ENCODE data around the gene FAM124A.

The FAM124A gene

DNA sequence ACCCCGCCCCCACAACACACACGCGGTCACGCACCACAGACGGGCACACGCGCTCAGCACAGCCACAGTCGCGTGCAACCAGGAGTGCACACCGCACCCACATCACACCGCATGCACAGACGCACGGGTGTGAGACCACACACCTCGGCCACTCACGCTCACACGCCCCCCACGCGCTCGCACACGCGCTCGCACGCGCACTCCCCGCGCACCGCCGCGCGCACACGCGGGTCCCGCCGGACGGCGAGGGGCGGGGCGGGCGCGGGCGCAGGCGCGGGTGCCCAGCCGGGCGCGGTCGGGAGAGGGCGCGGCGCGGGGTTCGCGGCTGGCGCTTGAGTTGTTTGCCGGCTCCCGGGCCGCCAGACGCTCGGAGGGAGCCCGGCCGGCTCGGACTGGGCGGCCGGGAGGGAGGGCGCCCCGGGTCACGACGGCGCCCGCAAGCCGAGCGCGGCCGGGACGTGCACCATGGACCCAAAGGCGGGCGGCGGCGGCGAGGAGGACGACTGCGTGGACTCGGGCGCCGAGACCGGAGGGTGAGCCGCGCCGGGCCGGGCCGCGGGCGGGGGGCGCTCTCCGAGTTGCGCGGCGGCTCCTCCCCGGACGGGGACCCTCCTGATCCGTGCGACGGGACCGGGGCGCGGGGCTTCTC is at the start of gene FAM124A:
Gene FAM124A (plus strand): TSS at position 362 of the 649 bp plus-strand sequence. CDS start 104 bp downstream, at position 466.
- peak; percentile 4 for DNase-seq (ENCODE audit: low read depth)

- DNase-seq (ENCODE audit: low read depth), result no peak
Observed at GRCh38 chr13:51175021-51175420, 47.2 kb upstream of the FAM124A start.

DNA sequence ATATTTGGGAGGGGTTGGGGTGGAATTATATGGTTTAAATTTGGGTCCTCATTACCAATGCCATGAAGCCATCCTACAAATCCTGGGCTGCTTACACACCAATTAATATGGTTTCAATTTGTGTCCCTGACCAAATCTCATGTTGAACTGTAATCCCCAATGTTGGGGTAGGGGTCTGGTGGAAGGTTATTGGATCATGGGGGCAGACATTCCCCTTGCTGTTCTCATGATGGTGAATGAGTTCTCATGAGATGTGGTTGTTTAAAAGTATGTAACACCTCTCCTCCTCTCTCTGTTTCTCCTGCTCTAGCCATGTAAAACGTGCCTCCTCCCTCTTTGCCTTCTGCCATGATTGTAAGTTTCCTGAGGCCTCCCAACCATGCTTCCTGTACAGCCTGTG is 46.6 kb upstream of the FAM124A start:
- DNase-seq (ENCODE audit: low read depth), result no peak

DNA sequence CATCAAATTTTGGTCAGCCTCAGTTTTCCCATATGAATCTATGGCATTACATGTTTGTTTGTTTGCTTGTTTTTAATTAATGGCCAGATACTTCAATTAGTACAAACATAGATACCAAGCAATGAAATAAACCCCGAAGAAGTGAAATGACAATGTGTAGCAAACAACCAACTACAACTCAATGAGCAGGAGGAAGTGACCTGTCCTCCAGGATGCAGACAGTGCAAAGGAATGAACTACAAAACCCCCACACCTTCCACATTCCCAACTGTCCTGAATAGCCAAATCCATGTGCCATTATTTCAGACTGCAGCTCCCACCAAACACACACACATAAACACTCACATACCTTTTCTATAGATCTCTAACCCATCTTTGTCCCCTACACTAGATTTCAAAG is 45.0 kb upstream of the FAM124A start:
- no peak for DNase-seq (ENCODE audit: low read depth)

- no peak for DNase-seq (ENCODE audit: low read depth)
Observed at GRCh38 chr13:51178456-51179074, 43.6 kb upstream of the FAM124A start.

DNA sequence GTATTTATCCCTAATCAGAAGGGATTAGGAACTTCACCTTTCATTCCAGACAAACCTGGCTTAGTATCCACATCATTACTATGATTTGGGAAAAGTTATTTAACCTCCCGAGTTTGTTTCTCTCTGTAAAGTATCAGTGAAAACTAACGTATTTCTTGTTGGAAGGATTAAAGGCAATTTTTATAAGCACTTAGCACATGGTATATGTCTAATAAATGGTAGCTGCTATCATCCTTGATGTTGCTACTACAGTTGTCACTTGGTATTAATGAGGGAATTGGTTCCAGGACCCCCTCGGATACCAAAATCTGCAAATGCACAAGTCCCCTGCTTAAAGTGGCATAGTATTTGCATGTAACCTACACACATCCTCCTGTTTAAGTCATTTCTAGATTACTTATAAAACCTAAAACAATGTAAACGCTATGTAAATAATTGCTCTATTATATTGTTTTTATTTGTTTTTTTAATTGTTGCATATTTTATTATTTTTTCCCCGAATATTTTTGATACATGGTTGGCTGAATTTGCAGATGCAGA is 42.7 kb upstream of the FAM124A start:
- DNase-seq (ENCODE audit: low read depth), result no peak

DNA sequence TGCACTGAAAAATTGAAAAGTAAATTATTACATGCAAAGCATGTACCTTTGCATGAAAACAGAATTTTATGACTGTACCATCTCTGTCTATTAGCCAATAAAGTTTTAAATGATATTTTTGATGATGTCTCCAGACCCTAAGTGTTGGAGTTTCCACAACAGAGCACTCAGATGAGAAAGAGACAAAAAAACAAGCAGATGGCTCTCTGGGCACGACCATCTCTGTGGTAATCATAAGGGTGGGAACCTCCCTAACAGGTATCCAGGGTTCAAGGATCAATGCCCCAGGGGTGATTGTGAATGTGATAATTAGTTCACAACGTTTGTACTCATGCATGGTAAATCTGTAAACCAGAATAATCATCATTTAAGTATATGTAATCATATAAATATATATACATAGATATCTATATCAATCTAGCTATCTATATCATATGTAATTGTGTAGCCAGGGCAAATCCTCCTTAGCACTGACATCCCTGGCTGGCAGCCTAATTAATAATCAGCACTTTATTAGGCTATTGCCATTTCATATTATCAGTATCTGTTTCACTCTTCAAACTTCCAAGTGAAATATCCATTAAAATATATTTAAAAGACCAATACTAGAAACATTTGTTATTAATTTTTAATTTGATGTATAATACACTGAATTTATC is 41.2 kb upstream of the FAM124A start:
- DNase-seq (ENCODE audit: low read depth), result no peak

DNA sequence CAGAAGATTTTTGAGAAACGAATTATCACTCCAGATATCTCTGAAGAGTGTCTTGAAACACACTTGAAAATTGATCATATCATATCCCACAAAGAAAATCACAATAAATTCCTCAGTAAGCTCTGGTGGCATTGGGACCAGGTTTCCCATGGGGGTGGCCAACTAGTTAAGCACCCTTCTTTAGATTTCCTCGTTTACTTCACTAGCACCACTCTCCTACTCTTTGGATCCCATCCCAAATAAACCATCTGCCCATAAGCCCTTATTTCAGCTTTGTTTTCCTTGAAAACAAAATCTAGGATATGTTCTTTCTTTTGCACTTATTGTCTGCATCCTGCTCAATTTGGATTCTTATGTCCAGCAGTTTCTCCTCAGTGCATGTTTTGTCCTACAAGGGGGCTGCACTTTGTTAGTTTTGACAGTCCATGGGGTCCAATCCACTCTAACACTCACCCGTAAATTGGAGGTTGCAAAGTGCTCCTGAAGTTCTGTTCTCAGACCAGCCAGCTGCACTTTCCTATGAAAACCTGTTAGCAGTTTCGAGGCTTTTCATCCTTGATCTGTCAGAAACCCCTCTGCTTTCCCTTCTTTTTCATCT is 40.3 kb upstream of the FAM124A start:
- no peak for DNase-seq (ENCODE audit: low read depth)

- DNase-seq (ENCODE audit: low read depth), result no peak
Observed at GRCh38 chr13:51191743-51192142, 30.5 kb upstream of the FAM124A start.

- no peak for DNase-seq (ENCODE audit: low read depth)
Observed at GRCh38 chr13:51192348-51192747, 29.9 kb upstream of the FAM124A start.

DNA sequence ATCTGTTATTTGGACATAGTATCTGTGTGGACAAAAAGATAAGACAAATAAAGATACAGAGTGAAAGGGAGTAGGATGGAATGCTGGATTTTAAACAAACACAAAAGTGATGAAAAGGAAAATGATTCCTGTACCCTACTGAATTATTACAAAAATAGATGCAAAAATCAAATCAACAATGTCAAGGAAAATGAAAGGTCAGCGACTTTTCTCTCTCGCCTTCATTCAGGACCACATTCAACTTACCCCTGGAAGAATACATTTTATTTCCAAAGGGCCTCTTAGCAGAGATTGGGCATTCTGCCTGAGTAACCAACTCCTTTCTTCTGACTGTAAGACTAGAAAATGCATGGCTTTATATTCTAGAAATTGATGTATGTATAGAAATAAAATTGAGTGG is 28.8 kb upstream of the FAM124A start:
- no peak for DNase-seq (ENCODE audit: low read depth)

DNA sequence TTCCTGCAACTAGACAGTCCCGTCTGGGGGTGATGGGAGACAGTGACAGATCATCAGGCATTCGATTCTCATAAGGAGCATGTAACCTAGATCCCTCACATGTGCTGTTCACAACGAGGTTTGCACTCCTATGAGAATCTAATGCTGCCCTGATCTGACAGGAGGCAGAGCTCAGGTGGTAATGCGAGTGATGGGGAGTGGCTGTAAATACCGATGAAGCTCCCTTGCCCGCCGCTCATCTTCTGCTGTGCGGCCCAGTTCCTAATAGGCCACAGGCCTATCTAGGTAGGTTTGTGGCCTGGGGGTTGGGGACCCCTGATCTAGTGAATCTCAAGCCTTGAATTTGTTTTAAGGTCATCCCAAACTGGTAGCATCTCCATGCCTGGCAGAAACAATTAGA is 27.3 kb upstream of the FAM124A start:
- no peak for DNase-seq (ENCODE audit: low read depth)

DNA sequence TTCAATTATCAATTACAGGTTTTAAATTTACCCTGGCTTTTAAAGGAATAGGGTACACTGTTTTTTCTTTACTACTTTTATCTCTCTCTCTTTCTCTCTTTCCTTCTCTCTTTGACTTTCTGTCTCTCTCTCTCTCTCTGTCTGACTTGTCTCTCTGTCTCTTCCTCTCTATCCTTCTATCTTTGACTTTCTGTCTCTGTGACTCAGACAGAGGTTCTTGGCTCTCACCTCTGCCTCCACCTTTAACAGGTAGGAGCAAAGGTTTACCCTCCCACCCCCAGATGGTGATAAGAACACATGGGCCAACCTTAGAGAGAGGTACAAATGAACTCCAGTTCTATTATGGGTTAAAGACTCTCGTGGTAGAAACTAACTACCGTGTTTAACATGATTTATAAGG is 20.3 kb upstream of the FAM124A start:
- DNase-seq (ENCODE audit: low read depth), result no peak

DNA sequence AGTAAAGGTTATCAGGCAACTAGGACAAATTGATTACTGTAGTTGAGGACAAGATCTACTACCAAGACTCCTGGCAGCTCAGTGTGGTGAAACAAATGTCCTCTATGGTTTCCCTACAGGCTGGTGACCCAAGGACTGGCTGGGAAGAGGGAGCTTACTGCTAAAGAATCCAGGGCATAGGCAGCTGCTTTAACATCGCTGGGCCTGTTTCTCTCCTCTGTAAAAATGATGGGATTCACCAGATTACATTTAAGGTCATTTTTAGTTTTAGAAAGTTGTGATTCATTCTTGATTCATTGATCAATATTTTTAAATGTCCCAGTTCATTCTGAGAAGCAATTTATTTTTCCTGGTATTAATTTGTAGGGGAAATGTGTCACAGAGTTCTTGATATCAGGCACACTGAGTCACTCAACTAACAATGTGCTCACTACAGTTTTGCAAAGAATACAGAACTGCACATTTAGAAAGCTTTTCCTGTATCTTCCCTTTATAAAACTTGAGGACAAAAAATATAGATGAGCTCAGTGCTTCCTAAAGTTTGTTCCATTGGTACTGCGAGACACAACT is 19.6 kb upstream of the FAM124A start:
- DNase-seq (ENCODE audit: low read depth), result no peak

DNA sequence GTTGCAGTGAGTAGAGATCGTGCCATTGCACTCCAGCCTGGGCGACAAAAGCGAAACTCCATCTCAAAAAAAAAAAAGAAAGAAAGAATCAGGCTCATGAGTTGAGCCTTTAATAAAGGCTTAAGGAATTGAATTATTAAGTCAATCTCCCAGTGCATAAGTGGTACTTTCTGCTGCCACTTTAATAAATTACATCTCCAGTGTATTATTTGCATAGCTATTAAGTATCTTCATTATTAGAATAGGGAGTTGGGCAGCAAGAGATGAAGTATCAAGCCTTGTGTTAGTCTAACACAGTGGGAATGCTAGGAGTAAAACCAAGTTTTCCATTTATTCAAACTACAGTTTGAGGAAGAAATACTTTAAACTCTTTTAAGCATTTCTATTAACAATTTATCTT is 15.6 kb upstream of the FAM124A start:
- no peak for DNase-seq (ENCODE audit: low read depth)

DNA sequence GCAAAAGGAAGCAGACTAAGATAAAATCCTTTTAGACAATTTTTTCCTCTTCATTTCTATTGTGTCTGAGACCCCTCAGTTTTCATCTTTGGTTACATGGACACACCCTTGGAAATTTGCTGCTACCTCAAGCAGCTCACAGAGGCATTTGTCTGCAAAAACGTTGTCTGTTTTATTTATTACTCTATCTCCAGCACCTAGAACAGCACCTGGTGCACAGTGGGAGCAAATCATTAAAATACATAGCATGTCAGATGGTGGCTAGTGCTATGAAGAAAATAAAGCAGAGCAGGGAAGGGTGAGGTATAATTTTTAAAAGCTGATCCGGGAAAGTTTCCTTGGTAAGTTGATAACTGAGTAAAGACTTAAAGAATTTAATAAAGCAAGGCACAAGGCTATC is 14.3 kb upstream of the FAM124A start:
- no peak for DNase-seq (ENCODE audit: low read depth)

GRCh38 chr13:51208716-51209115 is 13.5 kb upstream of the FAM124A start:
- no peak for DNase-seq (ENCODE audit: low read depth)

DNA sequence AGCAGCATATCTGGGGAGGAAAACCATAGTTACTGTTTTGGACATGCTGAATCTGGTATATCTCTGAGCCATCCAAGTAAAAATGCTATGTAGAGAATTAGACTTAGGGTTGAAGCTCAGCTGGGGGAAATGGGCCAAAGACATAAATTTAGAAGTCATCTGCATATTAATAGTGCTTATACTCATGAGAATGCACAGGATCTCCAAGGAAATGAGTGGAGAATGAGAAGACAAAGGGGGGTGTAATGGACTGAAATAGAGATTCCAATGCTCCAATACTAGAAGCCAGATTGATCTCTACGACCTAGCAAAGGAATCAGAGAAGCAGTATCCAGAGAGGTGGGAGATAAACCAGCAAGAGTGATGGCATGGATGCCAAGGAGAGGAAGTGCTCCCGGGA is 10.3 kb upstream of the FAM124A start:
- DNase-seq (ENCODE audit: low read depth), result no peak

- no peak for DNase-seq (ENCODE audit: low read depth)
Observed at GRCh38 chr13:51212758-51213157, 9.4 kb upstream of the FAM124A start.

- no peak for DNase-seq (ENCODE audit: low read depth)
Observed at GRCh38 chr13:51213173-51213728, 8.9 kb upstream of the FAM124A start.

- DNase-seq (ENCODE audit: low read depth), result no peak
Observed at GRCh38 chr13:51218626-51219025, 3.6 kb upstream of the FAM124A start.

GRCh38 chr13:51220706-51221105 is 1.5 kb upstream of the FAM124A start:
- DNase-seq (ENCODE audit: low read depth), result no peak

Measured in activated T-helper 1 cell treated with Interleukin-2 at 50 U/mL for 16 hours (primary cell).